SJSA1 (cell line): Measurements from ENCODE around the gene MAPK12. TPM values are rescaled to one million over a fixed set of nuclear protein-coding genes. Genes with fewer than 3 reads are reported as not detected.
A peak's percentile ranks its signal among the peaks of the same experiment; 100 is the strongest.
"Not testable (repeated sequence)": the region's sequence is repeated elsewhere in the genome, so short reads cannot be mapped to it uniquely, and the experiment has no call there.

Experiments
- DNase-seq, 2 experiments: peaks; one replicate each; pipeline ENCODE4 v3.0.0-alpha.2; 2015 to 2020; ENCODE audit warnings: low spot score in 2 of 2, low read depth in 1 of 2
- H3K27ac ChIP-seq: fragments of 250-450 bp; sonication (Bioruptor Pico); 2 replicates; pipeline ENCODE4 v1.5.1; 2020; ENCODE audit warnings: mild to moderate bottlenecking, moderate library complexity
- H3K27me3 ChIP-seq: fragments of 250-450 bp; sonication (Bioruptor Pico); replicated peaks from 2 replicates; pipeline ENCODE4 v1.5.1; 2020; ENCODE audit warnings: mild to moderate bottlenecking, moderate library complexity
- H3K36me3 ChIP-seq: fragments of 250-450 bp; sonication (Bioruptor Pico); 2 replicates; pipeline ENCODE4 v1.5.1; 2020; ENCODE audit warnings: mild to moderate bottlenecking
- H3K4me1 ChIP-seq: fragments of 250-450 bp; sonication (Bioruptor Pico); replicated peaks from 2 replicates; pipeline ENCODE4 v1.6.1; 2021; ENCODE audit warnings: mild to moderate bottlenecking
- H3K4me3 ChIP-seq: fragments of 250-450 bp; sonication (Bioruptor Pico); 2 replicates; pipeline ENCODE4 v1.5.1; 2020; ENCODE audit warnings: mild to moderate bottlenecking
- H3K9me3 ChIP-seq: fragments of 250-450 bp; sonication (Bioruptor Pico); replicated peaks from 2 replicates; pipeline ENCODE4 v1.5.1; 2020; ENCODE audit warnings: mild to moderate bottlenecking
- total RNA-seq: library from RNA; depleted of rRNA; stranded (reverse); fragments of >200 nt; shearing (Covaris generic); gene quantifications from 2 replicates; pipeline ENCODE4 v1.2.3, GENCODE V29; 2014

Gene MAPK12
- total RNA-seq, 1 experiment from 2014 or later = 4.8 TPM

DNA sequence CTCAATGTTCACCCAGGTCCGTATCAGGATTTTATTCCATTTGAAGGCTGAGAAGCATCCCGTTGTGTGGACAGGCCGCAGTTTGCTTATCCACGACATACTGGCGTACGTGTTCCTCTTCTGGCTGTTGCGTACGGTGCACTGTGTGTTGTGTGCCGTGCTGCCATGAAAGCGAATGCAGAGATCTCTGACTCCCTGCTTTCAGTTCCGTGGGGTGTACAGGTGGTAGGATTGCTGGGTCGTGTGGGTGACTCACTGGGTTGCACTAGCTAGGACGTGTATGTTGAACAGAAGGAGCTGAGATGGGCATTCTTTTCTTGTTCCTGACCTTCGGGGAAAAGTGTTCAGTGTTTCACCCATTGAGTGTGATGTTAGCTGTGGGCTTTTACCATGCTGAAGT is 50.3 kb downstream of the MAPK12 start:
- Histone ChIP-seq H3K4me3 (no peak overlapping the region), H3K4me1 (no peaks in the 10 kb centered on the region; the same call in 1 of the 2 replicates), H3K36me3 (peaks cover 84% of the 10 kb centered on the region), H3K27ac (no peak overlapping the region), H3K27me3 (no peaks in the 10 kb centered on the region), H3K9me3 (no peaks in the 10 kb centered on the region)
- no peak for DNase-seq

DNA sequence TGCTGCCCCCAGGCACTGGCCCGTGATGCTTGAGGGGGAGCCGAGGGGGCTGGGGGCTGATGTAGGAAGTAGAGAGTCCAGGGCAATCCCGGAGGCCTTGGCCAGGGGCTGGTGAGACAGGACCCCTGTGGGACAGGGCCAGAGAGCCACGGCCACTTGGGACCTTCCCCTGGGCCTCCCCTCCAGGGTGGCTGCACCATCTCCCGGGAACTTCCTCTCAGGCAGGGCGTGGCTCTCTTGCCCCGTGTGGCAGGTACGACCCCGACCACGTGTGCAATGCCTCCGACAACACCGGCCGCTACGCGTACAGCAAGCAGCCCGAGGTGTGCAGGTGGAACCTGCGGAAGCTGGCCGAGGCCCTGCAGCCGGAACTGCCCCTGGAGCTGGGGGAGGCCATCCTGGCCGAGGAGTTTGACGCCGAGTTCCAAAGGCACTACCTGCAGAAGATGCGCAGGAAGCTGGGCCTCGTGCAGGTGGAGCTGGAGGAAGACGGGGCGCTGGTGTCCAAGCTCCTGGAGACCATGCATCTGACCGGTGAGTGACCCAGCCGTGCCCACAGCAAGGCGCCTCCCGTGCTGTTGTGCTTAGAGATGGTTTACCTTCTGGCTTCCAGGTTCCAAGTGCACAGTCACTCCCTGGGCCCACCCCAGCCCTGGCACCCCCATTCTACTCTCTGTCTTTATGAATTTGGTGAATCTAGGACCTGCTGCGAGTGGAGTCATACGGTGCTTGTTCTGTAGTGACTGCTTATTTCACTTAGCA is 50.9 kb downstream of the MAPK12 start:
- no peaks in the 10 kb centered on the region for H3K9me3 ChIP-seq
- H3K27ac ChIP-seq = no peak overlapping the region
- no peaks in the 10 kb centered on the region; the same call in 1 of the 2 replicates for H3K4me1 ChIP-seq
- H3K27me3 ChIP-seq = no peaks in the 10 kb centered on the region
- DNase-seq = no peak
- no peak overlapping the region for H3K4me3 ChIP-seq
- peaks cover 82% of the 10 kb centered on the region for H3K36me3 ChIP-seq

DNA sequence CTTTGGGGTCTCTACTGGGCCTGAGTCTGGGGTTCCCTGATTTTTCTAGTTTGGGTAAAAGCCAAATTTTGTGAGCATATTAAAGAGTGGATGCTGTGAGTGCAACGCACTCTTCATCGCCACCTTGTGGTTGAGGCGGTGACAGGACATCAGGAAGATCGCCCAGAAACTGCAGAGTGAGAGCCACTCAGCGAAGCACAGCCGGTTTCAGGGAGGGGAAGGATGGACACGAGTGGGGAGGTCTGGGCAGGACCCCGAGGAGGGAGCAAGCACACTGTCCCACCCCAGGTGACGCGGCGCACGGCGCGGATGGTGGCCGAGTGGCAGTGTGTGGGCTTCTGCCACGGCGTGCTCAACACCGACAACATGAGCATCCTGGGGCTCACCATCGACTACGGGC is 51.6 kb downstream of the MAPK12 start:
- Histone ChIP-seq H3K36me3 (peaks cover 79% of the 10 kb centered on the region), H3K9me3 (no peaks in the 10 kb centered on the region)
- DNase-seq = peak; percentile 44 to 71

DNA sequence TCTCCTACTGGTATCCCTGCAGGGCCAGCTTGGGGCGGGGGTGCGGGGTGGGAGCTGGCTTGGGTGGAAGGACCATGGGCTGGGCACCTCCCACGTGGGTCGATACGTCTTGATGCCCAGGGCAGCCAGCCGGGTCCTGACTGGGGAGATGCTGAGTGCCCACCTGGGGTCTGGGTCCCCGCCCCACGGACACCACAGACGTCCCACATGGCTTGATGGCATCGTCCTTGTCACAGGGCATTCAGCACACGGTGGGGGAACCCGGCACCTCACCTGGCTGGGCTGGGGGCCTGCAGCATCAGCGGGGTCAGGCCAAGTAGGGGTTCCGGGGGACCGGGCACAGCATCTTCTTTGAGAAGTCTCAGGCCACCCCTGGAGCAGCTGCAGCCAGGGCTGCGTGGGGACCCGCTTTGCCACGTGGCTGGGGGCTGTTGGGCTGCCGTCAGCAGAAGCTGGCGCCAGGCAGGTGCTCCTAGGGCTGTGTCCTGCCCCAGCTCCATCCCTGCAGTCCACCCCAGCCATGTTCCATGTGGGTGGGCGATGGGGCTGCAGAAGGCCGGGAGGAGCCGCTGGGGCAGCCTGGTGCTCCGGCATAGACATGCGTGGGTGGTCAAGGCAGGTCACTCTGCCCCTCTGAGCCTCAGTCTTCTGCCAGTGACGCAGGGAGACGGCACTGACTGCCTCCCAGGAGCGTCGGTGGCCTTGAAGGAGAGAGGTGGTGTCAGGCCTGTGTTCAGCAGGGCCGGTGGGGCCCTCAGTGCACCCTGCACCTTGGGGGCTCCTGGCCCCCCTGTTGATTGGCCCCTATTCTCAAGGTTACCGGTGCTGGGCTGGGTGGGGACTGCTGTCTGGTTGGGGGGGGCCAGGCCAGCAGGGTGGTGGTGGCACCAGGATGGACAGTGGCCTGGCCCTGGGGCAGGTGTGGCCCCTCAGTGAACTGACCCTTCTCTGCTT is 52.3 kb downstream of the MAPK12 start:
- H3K9me3 ChIP-seq = no peaks in the 10 kb centered on the region
- no peak overlapping the region for H3K27ac ChIP-seq
- peaks cover 78% of the 10 kb centered on the region for H3K36me3 ChIP-seq
- no peaks in the 10 kb centered on the region; the same call in 1 of the 2 replicates for H3K4me1 ChIP-seq
- no peaks in the 10 kb centered on the region for H3K27me3 ChIP-seq
- H3K4me3 ChIP-seq = no peak overlapping the region
- DNase-seq = no peak

More for the DNA sequence above, 51.6 kb downstream of the MAPK12 start:
- H3K27me3 ChIP-seq = no peaks in the 10 kb centered on the region
- no peaks in the 10 kb centered on the region; the same call in 1 of the 2 replicates for H3K4me1 ChIP-seq
- no peak overlapping the region for H3K4me3 ChIP-seq
- no peak overlapping the region for H3K27ac ChIP-seq

DNA sequence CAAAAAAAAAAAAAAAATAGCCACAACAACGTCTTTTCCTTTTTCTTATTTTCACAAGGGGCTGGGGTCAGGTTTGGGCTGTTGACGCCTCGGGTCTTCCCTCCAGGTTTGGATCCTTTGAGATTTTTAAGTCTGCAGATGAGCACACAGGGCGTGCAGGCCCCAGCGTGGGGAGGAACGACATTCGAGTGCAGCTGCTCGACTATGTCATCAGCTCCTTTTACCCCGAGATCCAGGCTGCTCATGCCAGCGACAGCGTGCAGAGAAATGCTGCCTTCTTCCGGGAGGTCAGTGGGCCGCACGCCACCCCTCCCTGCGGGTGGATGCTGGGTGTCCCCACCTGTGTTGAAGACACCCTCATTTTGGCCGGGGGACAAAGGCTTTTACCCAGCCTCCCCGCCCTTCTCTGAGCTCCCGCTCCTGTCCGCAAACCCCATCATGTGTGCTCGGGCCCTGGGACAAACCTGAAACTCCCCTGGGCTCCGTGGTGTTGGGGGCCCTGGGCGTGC is 53.0 kb downstream of the MAPK12 start:
- no peaks in the 10 kb centered on the region; the same call in 1 of the 2 replicates for H3K4me1 ChIP-seq
- DNase-seq = no peak
- peaks cover 78% of the 10 kb centered on the region for H3K36me3 ChIP-seq
- H3K9me3 ChIP-seq = peaks cover 3% of the 10 kb centered on the region; the same call in 1 of the 2 replicates
- no peak overlapping the region for H3K27ac ChIP-seq
- H3K27me3 ChIP-seq = no peaks in the 10 kb centered on the region
- H3K4me3 ChIP-seq = no peak overlapping the region

DNA sequence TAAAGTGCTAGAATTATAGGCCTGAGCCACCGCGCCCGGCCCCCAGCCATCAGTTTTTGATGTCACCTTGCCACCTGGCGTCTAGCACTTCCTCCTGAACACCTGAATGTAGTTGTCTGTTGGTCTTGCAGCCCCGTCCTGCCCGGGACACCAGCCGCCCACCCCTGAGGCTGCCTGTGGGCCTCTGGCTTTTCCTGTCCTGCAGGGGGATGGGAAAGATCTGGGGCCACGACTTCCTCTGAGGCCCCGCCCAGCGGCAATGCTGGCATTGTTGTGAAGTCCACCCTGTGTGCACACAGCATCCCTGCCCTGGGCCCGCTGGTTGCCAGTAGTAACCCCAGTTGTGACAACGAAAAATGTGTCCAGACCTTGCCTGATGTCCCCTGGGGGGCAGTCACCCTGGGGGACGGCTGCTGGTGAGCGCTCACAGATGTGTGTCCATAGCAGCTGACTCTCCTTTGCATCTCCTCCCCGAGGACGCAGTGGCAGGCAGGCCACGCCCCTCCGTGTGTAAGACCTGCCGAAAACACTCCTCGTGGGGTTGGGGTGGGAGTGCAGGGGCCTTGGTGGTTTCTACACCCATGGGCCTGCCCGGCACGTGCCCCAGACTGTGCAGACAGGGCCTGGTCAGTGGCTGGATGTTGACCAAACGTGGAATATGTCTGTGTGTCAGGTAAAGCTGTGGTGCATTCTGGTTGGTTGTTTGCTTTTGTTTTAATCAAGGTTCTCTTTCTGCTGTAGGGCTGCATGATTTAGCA is 53.9 kb downstream of the MAPK12 start:
- Histone ChIP-seq H3K4me3 (no peak overlapping the region), H3K27ac (no peak overlapping the region), H3K36me3 (peaks cover 79% of the 10 kb centered on the region), H3K27me3 (no peaks in the 10 kb centered on the region), H3K4me1 (no peaks in the 10 kb centered on the region; the same call in 1 of the 2 replicates), H3K9me3 (peaks cover 7% of the 10 kb centered on the region; the same call in 1 of the 2 replicates)
- DNase-seq = no peak

DNA sequence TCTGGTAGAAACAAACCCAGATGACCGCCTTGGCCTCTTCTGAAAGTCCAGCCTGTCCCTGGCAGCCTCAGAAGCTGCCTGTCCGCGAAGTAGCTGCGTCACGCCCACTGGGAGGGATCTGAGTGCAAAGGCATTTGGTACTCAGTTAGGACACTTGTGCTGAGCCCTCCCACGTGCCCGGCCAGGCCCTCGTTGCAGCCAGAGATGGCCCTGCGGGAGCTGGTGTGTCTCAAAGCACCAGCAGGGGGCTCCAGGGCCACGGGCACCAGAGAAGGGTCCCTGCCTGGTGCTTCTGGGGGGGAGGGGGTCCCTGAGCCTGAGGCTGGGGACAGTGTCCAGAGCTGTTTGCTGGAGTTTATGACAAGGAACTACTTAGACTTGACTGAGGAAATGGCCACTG is 54.9 kb downstream of the MAPK12 start:
- DNase-seq = no peak
- H3K4me1 ChIP-seq = peaks cover 7% of the 10 kb centered on the region
- H3K36me3 ChIP-seq = peaks cover 76% of the 10 kb centered on the region
- no peak overlapping the region for H3K4me3 ChIP-seq
- peaks cover 7% of the 10 kb centered on the region; the same call in 1 of the 2 replicates for H3K9me3 ChIP-seq
- no peaks in the 10 kb centered on the region for H3K27me3 ChIP-seq
- H3K27ac ChIP-seq = no peak overlapping the region

DNA sequence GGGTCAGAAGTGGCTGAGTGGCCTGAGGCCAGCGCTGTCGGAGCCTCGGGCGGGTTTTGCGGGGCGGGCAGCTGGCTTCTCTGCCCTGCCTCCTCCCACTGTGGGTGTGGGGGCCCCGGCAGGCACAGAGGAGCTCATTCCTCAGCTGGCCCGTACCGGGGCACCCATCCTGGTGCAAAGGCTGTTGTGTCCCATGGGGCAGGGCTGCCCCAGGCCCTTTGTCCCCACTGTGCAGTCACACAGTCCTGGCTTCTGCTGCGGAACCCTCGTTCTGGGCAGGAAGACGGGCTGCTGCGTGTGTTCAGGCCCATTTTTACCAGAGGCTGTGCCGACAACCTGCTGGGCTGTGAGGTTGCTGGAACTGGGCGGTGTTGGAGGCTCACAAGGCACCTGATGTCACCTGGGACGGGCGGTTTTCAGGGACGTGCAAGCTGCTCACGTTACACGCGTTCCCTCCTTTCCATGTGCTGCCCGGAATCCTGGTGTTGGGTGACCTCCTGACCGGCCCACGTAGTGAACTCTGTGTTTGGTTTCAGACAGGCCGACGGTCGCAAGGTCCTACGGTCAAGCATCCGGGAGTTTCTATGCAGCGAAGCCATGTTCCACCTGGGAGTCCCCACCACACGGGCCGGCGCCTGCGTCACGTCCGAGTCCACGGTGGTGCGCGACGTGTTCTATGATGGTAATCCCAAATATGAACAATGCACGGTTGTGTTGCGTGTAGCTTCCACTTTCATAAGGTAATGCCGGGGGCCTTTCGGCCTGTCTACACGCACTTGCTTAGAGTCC is 55.5 kb downstream of the MAPK12 start:
- Histone ChIP-seq H3K36me3 (peaks cover 77% of the 10 kb centered on the region), H3K27ac (no peak overlapping the region)

DNA sequence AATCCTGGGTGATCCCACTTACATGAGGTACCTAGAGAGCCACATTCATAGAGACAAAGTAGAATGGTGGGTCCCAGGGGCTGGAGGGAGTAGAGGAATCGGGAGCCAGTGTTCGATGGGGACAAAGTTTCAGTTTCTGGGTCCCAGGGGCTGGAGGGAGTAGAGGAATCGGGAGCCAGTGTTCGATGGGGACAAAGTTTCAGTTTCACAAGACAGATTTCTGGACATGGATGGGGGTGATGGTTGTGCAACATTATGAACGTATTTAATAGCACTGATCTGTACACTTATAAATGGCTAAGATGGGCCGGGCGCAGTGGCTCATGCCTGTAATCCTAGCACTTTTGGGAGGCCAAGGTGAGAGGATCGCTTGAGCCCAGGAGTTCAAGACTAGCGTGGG is 56.5 kb downstream of the MAPK12 start:
- not testable (repeated sequence) for H3K27ac ChIP-seq, DNase-seq, H3K27me3 ChIP-seq, H3K4me3 ChIP-seq, H3K9me3 ChIP-seq
- peaks cover 16% of the 10 kb centered on the region for H3K4me1 ChIP-seq
- H3K36me3 ChIP-seq = peaks cover 70% of the 10 kb centered on the region

More for the DNA sequence above, 55.5 kb downstream of the MAPK12 start:
- no peak for DNase-seq
- no peaks in the 10 kb centered on the region for H3K27me3 ChIP-seq
- H3K9me3 ChIP-seq = peaks cover 7% of the 10 kb centered on the region; the same call in 1 of the 2 replicates
- H3K4me3 ChIP-seq = no peak overlapping the region
- peaks cover 11% of the 10 kb centered on the region for H3K4me1 ChIP-seq

DNA sequence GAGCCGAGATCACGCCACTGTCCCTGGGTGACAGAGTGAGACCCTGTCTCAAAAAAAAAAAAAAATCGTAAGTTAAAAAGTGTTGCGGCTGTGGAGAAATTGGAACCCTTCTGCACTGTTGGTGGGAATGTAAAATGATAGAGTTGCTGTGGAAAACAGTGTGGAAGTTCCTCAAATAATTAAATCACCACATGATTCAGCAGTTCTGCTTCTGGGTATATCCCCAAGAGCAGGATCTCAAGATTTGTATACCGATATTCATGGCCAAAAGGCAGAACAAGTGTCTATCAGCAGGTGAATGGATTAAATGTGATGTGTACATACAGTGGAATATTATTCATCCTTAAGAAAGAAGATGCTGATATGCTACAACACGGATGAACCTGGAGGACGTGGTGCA is 56.9 kb downstream of the MAPK12 start:
- Histone ChIP-seq H3K27me3 (no peaks in the 10 kb centered on the region), H3K4me3 (no peak overlapping the region), H3K36me3 (peaks cover 68% of the 10 kb centered on the region), H3K27ac (no peak overlapping the region), H3K4me1 (peaks cover 19% of the 10 kb centered on the region), H3K9me3 (peaks cover 7% of the 10 kb centered on the region; the same call in 1 of the 2 replicates)
- DNase-seq = no peak

DNA sequence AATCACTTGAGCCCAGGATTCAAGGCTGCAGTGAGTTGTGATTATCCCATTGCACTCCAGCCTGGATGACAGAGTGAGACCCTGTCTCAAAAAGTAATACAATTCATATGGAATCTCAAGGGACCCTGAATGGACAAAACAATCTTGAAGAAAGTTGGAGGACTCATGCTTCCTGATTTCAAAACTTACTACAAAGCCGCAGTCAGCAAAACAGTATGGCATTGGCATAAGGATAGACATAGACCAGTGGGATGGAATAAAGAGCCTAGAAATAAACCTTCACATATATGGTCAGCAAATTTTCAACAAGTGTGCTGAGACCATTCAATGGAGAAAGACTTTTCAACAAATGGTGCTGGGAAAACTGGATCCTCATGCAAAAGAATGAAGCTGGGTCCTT is 58.2 kb downstream of the MAPK12 start:
- Histone ChIP-seq H3K4me3 (no peak overlapping the region), H3K9me3 (peaks cover 7% of the 10 kb centered on the region; the same call in 1 of the 2 replicates), H3K4me1 (peaks cover 19% of the 10 kb centered on the region), H3K36me3 (peaks cover 64% of the 10 kb centered on the region), H3K27me3 (no peaks in the 10 kb centered on the region), H3K27ac (no peak overlapping the region)
- DNase-seq = no peak
